HuH-7.5 (cell line): ENCODE measurements around the gene SUPT3H.

Experiments used
- DNase-seq: peaks from one replicate; pipeline ENCODE4 v3.0.0; 2011; ENCODE audit warnings: low spot score

The SUPT3H gene

DNA sequence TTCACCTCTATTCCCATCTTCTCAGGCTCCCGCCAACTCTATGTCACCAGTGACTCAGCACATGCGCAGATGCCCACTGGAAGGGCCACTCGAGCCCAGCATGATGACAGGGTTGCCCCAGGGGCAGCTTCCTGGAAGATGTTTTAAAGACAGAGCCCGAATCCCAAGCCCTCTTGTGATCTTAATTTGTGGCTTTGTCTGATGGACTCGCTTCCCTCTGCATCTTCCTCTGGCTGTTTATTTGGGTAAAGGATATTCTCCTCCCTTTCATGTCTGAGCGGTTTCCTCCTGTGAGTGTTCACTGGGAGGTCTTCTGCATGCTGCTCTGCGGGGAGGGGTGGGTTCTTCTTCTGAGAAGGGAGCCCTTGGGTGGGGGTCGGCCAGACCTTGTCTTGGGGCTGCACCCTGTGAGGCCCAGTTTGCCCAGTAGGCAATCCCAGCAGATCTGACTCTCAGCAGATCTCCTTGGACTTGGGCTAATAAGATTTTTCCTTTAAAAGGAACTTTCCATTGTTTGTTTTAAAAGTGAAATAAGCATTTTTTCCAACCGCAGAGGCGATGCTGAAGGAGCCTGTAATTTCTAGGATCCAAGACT, 589.2 kb downstream of the SUPT3H start:
- no peak for DNase-seq

DNA sequence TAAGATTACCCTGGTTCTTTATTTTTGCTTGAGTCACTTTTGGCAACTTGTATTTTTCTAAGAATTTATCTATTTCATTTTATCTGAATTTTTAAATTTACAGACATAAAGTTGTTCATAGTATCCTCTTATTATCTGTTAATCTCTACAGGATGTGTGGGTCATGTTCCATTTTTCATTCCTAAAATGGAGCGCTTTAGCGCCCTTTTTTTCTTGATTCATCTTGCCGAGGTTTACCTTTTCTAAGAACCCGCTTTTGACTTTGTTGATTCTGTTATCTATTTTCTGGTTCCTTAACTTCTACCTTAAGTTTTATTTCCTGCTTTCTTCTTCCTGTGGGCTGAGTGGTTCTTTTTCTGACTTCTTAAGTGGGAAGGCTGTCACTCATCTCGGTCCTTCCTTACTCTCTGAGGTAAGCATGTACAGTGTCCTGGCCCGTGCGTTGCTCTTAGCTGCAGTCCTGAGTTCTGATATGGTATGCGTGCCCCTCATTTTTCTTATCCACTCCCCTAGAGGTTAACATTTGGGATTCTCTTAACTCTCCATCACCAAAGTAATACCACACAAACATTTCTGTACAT, 590.4 kb downstream of the SUPT3H start:
- DNase-seq: no peak

DNA sequence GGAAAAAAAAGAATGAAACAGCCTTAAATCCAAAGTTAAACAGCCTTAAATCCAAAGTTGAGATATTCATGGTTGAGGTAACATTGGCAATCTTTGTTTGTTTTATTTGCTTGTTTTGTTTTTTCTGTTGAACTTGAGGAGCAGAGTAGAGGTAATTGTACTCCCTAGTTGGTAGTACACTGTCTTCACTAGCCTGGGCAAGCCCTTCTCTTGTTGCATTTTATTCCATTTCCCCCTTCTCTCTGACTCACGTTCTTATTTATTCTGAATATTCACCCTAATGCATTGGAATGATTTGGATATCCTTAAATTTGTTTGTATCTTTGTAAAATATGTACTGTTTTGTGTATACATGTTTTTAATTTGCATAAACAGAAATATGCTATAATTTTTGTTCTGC, 592.6 kb downstream of the SUPT3H start:
- no peak for DNase-seq

DNA sequence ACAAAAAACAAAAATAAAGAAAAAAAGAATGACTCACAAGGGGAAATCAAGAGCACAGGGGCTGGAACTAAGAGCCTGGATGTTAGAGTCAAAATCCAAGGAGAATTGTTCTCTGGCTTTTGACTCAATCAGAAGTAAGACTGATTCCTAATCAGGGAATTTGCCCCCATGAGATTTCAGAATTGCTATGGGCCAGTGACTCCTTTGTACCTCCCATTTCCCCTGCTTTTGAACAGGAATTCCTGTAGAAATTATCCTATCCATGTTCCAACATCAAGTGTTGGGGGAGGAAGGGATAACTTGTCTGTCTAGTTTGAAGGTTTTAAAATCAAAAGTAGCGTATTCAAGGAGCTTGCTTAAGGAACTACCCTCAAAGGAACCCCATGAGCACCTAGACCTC, 593.5 kb downstream of the SUPT3H start:
- no peak for DNase-seq

DNA sequence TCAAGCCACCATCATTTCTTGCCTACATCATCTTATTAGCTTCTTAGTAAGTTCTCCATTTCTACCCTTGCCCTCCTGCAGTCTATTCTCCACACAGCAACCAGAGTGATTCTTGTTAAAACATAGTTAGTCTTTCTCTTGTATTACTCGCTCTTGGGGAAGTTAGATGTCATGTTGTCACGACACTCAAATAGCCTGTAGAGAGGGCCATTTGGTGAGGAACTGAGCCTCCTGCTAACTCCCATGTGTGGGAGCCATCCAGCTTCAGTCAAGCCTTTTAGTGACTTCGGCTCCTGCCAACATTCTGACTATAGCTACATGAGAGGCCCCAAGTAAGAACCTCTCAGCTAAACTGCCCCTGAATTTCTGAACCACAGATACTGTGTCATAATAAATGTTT, 594.8 kb downstream of the SUPT3H start:
- no peak for DNase-seq

DNA sequence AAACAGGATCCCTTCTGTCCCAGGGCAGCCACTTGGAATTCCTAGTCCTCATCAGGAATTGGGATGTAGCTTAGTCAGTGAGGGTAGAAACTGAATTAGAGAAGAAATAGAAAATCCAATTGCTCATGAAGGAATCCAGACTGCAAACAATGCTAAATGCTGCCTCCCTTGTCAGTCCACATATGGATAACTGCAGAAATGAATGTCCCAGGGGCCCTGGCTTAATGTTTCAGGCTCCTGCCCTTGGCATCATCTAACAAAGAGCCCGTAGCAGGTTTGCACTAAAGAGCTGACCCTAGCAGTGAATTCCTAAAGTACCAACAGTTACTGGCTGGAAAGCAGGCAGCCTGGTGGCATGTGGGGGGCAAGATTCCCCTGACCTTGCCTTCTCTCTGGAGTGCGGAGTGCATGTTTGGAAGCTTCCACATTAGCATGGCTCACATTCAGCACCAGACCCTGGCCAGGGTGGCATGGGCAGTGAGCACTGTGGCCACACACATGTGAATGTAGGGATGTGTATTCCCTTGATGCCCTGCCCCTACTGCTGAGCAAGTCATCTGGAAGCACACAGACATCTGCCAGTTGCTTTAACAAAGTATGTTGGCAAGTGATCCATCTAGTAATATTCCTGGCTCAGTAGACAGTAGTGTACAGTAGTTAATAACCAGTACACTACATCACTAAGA, 595.7 kb downstream of the SUPT3H start:
- DNase-seq: no peak

DNA sequence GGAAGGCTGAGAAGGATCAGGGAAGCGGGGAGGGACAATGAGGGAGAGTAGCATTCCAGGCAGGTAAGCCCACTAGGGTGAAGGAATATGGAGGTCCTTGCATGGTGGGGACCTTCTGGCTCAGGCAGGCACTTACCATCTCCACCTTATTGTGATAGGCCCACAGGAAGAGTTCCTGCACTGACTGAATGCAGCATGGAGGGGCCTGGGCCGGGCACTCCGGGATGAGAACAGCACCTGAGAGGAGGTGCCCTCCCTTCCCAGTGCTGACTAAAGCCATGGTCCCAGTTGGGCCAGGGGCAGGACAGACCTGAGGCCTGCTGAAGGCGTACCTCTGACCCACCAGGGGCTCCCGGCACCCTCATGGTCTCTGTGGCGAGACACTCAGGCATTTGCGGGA, 597.6 kb downstream of the SUPT3H start:
- DNase-seq: no peak

DNA sequence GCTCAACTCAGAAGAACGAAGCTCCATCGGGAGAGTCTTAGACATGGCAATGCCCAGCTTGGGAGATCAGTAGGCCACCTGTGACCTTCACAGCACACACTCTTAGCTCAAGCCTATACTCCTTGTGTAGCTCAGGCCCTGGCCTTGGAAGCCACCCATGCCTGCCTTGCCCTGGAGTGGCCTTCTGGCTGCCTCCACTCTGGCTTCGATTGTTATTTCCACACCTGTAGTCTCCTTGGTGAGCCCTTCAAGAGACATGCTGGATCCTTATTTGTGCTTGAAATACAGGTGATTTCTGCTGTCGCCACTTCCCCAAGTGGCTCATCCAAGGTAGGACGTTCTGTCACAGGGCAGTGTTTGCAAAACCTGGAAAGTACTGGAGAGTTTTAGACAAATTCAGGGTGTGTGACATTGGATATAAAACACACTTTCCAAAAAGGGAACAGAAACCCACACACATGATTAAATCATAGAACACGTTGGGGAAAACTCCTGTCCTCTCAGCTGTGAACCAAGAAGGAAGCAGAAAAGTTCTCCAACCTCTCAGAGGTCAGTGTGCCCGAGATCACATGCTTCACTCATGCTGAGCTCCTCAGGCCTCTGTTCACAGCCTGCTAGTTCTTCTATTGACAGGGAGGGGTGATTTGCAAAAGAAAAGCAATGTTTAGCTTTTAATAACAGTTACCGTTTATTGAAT, 598.5 kb downstream of the SUPT3H start:
- DNase-seq: no peak
